Muscle of leg (tissue), 11 donors: ENCODE results near the gene DDTL. TPM values are rescaled to one million over a fixed set of nuclear protein-coding genes. Genes with fewer than 3 reads are reported as not detected.
A peak's percentile ranks its signal among the peaks of the same experiment; 100 is the strongest.
"Not testable (repeated sequence)": the region's sequence is repeated elsewhere in the genome, so short reads cannot be mapped to it uniquely, and the experiment has no call there.

ENCODE experiments used
- DNase-seq: peaks from one replicate; pipeline ENCODE4 v3.0.0; 2013
- H3K27ac ChIP-seq: one replicate; pipeline ENCODE4 v1.5.1; 2013; ENCODE audit warnings: mild to moderate bottlenecking, low read length, control low read depth
- H3K27me3 ChIP-seq: one replicate; pipeline ENCODE4 v1.6.1; 2013; ENCODE audit warnings: low read length; ENCODE audit not compliant: control insufficient read depth, insufficient read depth
- H3K36me3 ChIP-seq: one replicate; pipeline ENCODE4 v1.6.1; 2013; ENCODE audit warnings: low read length; ENCODE audit not compliant: control insufficient read depth, insufficient read depth
- H3K4me1 ChIP-seq: one replicate; pipeline ENCODE4 v1.6.1; 2013; ENCODE audit warnings: low read length; ENCODE audit not compliant: control insufficient read depth, insufficient read depth
- H3K4me3 ChIP-seq: one replicate; pipeline ENCODE4 v1.5.1; 2013; ENCODE audit warnings: low read length, control low read depth
- H3K9me3 ChIP-seq: replicated peaks from 2 replicates; pipeline ENCODE4 v1.6.1; 2013; ENCODE audit warnings: low read depth, low read length; ENCODE audit not compliant: control insufficient read depth
- WGBS: methylation state at CpG from one replicate; pipeline ENCODE4 v1.1.5; 2013; ENCODE audit warnings: missing lambda C conversion rate; ENCODE audit not compliant: insufficient coverage; 5-methylcytosine and 5-hydroxymethylcytosine counted together
- polyA plus RNA-seq, 8 donors: library from polyadenylated mRNA; unstranded; fragments of 120-200 nt; gene quantifications; one replicate each; pipeline versions ENCODE4 v1.2.1 to v1.2.3, GENCODE V29; 2013; ENCODE audit warnings: inconsistent platforms in 1 of 8, low replicate concordance in 1 of 8; ENCODE audit not compliant: insufficient read length in 8 of 8, insufficient read depth in 1 of 8
- total RNA-seq: library from RNA; stranded (reverse); fragments of 120-200 nt; gene quantifications from one replicate; pipeline ENCODE4 v1.2.4, GENCODE V29; 2013

Gene DDTL
- total and polyA plus RNA-seq, 9 donors = 0.80 to 6.5 (median 3.6) TPM

GRCh38 chr22:23947391-23947790, 19.3 kb upstream of the DDTL start:
- H3K27me3 ChIP-seq, H3K9me3 ChIP-seq, H3K36me3 ChIP-seq, H3K27ac ChIP-seq, H3K4me3 ChIP-seq, H3K4me1 ChIP-seq, DNase-seq: not testable (repeated sequence)
- no CpG with 5 or more reads among the region's 3 CpGs for WGBS

- not testable (repeated sequence) for H3K36me3 ChIP-seq
Observed at GRCh38 chr22:23949764-23950163, 16.9 kb upstream of the DDTL start.

DNA sequence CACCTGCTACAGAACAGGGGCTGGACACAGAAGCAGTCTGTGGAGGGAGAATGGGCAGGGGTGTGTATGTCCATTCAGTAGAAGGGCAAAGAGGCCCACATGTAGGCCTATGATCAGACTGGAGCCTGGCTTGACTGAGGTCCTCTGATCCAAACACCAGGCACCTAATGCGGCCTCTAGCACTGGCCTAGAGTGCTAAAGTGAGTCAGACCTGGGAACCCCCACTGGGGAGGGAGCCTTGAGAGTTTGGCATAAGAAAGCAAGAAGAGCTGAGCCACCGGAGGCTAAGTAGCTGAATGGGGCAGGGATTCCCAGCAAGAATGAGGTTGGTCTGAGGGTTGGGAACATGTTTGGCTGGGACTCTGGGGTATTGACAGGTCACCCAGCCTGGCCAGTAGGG, 15.3 kb upstream of the DDTL start:
- not testable (repeated sequence) for H3K36me3 ChIP-seq, H3K27me3 ChIP-seq, DNase-seq, H3K4me1 ChIP-seq, H3K4me3 ChIP-seq, H3K9me3 ChIP-seq, H3K27ac ChIP-seq
- no CpG with 5 or more reads among the region's 2 CpGs for WGBS

More at GRCh38 chr22:23949764-23950163, 16.9 kb upstream of the DDTL start:
- 90% methylated on average over 2 of the region's 18 CpGs for WGBS
- not testable (repeated sequence) for H3K4me1 ChIP-seq, H3K27me3 ChIP-seq, H3K4me3 ChIP-seq, H3K9me3 ChIP-seq, DNase-seq, H3K27ac ChIP-seq

- not testable (repeated sequence) for H3K9me3 ChIP-seq, H3K4me1 ChIP-seq, H3K27ac ChIP-seq, H3K36me3 ChIP-seq, H3K27me3 ChIP-seq, DNase-seq, H3K4me3 ChIP-seq
- WGBS = 67% methylated on average over 11 of the region's 11 CpGs
Observed at GRCh38 chr22:23952794-23953405, 13.8 kb upstream of the DDTL start.

GRCh38 chr22:23953485-23953884, 13.2 kb upstream of the DDTL start:
- WGBS = 90% methylated on average over 1 of the region's 4 CpGs
- H3K4me1 ChIP-seq, H3K27ac ChIP-seq, H3K9me3 ChIP-seq, H3K27me3 ChIP-seq, DNase-seq, H3K36me3 ChIP-seq, H3K4me3 ChIP-seq: not testable (repeated sequence)

- 76% methylated on average over 8 of the region's 8 CpGs for WGBS
- not testable (repeated sequence) for H3K36me3 ChIP-seq, H3K4me1 ChIP-seq, H3K27ac ChIP-seq, DNase-seq, H3K4me3 ChIP-seq, H3K9me3 ChIP-seq, H3K27me3 ChIP-seq
Observed at GRCh38 chr22:23954193-23954990, 12.3 kb upstream of the DDTL start.

GRCh38 chr22:23954991-23955305, 11.7 kb upstream of the DDTL start:
- H3K27ac ChIP-seq, H3K36me3 ChIP-seq, H3K4me3 ChIP-seq, H3K9me3 ChIP-seq, H3K4me1 ChIP-seq, DNase-seq, H3K27me3 ChIP-seq: not testable (repeated sequence)
- WGBS = 86% methylated on average over 1 of the region's 6 CpGs

DNA sequence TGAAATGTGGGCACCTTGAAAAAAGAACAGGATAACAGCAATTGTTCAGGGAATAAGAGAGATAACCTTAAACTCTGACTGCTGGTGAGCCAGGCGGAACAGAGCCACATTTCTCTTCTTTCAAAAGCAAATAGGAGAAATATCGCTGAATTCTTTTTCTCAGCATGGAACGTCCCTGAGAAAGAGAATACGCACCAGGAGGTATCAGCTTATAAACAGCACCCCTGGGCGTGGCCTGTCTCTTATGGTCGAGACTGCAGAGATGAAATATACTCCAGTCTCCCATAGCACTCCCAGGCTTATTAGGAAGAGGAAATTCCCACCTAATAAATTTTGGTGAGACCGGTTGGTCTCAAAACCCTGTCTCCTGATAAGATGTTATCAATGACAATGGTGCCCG, 10.8 kb upstream of the DDTL start:
- H3K36me3 ChIP-seq = not testable (repeated sequence)
- no CpG with 5 or more reads among the region's 8 CpGs for WGBS

DNA sequence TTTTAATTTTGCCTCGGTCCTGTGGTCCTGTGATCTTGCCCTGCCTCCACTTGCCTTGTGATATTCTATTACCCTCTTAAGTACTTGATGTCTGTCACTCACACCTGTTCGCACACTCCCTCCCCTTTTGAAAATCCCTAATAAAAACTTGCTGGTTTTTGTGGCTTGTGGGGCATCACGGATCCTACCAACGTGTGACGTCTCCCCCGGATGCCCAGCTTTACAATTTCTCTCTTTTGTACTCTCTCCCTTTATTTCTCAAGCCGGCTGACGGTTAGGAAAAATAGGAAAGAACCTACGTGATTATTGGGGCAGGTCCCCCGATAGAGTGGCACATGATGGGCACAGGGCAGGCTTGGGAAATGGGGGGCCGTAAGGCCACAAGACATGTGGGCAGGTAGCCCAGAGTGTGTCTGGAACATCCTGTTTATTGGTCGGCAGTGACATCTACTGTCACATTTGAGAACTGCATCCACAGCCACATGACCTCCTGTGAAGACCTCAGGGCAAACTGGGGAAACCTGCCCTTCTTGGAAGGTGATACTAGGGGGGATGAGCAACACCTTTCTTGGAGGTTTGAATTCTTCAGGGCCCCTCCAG, 10.3 kb upstream of the DDTL start:
- not testable (repeated sequence) for H3K9me3 ChIP-seq, H3K27ac ChIP-seq, H3K27me3 ChIP-seq, H3K4me1 ChIP-seq, H3K36me3 ChIP-seq, H3K4me3 ChIP-seq
- WGBS = 5% methylated on average over 4 of the region's 12 CpGs
- peak; percentile 81 for DNase-seq

More for the DNA sequence above, 10.8 kb upstream of the DDTL start:
- H3K4me3 ChIP-seq, DNase-seq, H3K27ac ChIP-seq, H3K27me3 ChIP-seq, H3K4me1 ChIP-seq, H3K9me3 ChIP-seq: not testable (repeated sequence)

GRCh38 chr22:23961084-23961771, 5.5 kb upstream of the DDTL start, which contains the start of gene GSTT2B:
Gene GSTT2B, minus strand, starts transcription at chr22:23961195. Its CDS starts 64 bp downstream, at chr22:23961131.
- DNase-seq, H3K27ac ChIP-seq, H3K27me3 ChIP-seq, H3K4me1 ChIP-seq, H3K36me3 ChIP-seq, H3K4me3 ChIP-seq, H3K9me3 ChIP-seq: not testable (repeated sequence)
- WGBS = no CpG with 5 or more reads among the region's 43 CpGs
